ENCODE measurements around the gene CERS3. TPM values are rescaled to one million over a fixed set of nuclear protein-coding genes. Genes with fewer than 3 reads are reported as not detected.

CERS3 gene
- total and polyA plus RNA-seq, 2 of the 4 experiments (the other 2 are of a cell fraction) = not detected

GRCh38 chr15:100464888-100465287 lies 63.9 kb downstream of the CERS3 start:
- DNase-seq = no peak
- H2BK20ac ChIP-seq (ENCODE audit: low read depth, low read length) = no peak overlapping the region
- H4K5ac ChIP-seq (ENCODE audit: low read depth, low read length) = no peak overlapping the region
- no peak for ATAC-seq (ENCODE audit: low read depth)
- CTCF ChIA-PET = no interaction called here
- no peaks in the 10 kb centered on the region for H3K9me1 ChIP-seq (ENCODE audit: insufficient read depth, low read length)
- H3K18ac ChIP-seq (ENCODE audit: low read depth, low read length) = no peak overlapping the region
- H2AK5ac ChIP-seq (ENCODE audit: low read depth, low read length) = no peak overlapping the region
- H3K79me1 ChIP-seq (ENCODE audit: low read depth in 1 of 2, low read length in 2 of 2) = no peaks in the 10 kb centered on the region
- intact Hi-C loops (cut with micrococcal nuclease) = no loop called here
- no peak overlapping the region for H3K14ac ChIP-seq (replicated peaks; ENCODE audit: low read depth, low read length)
- H2BK120ac ChIP-seq (ENCODE audit: low read depth, low read length) = no peak overlapping the region
- no TSS peak for BruUV-seq (replicated peaks)
- TF ChIP-seq NFE2L2 (IDR thresholded peaks at IDR 0.05; ENCODE audit: low read depth, low read length) = no peak
- TF ChIP-seq RAD21 (IDR thresholded peaks at IDR 0.05; ENCODE audit: low read length) = no peak
- no peak for TF ChIP-seq POLR2A (IDR thresholded peaks at IDR 0.05; ENCODE audit: low read depth, low read length)
- TF ChIP-seq MXI1 (IDR thresholded peaks at IDR 0.05; ENCODE audit: borderline replicate concordance, low read depth, low read length) = no peak
- no peak for TF ChIP-seq FOS (IDR thresholded peaks at IDR 0.05; ENCODE audit: low read depth, low read length)
- TF ChIP-seq MAFK (IDR thresholded peaks at IDR 0.05; ENCODE audit: low read depth, low read length) = no peak
- no peak for TF ChIP-seq BHLHE40 (IDR thresholded peaks at IDR 0.05; ENCODE audit: low read depth, low read length)
- TF ChIP-seq ELK1 (IDR thresholded peaks at IDR 0.05; ENCODE audit: borderline replicate concordance, low read depth, low read length) = no peak
- TF ChIP-seq, protein P1, sequence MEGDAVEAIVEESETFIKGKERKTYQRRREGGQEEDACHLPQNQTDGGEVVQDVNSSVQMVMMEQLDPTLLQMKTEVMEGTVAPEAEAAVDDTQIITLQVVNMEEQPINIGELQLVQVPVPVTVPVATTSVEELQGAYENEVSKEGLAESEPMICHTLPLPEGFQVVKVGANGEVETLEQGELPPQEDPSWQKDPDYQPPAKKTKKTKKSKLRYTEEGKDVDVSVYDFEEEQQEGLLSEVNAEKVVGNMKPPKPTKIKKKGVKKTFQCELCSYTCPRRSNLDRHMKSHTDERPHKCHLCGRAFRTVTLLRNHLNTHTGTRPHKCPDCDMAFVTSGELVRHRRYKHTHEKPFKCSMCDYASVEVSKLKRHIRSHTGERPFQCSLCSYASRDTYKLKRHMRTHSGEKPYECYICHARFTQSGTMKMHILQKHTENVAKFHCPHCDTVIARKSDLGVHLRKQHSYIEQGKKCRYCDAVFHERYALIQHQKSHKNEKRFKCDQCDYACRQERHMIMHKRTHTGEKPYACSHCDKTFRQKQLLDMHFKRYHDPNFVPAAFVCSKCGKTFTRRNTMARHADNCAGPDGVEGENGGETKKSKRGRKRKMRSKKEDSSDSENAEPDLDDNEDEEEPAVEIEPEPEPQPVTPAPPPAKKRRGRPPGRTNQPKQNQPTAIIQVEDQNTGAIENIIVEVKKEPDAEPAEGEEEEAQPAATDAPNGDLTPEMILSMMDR (conservative IDR thresholded peaks at IDR 0.05; ENCODE audit: low read depth, low read length) = no peak
- no peak for TF ChIP-seq CEBPB (IDR thresholded peaks at IDR 0.05; ENCODE audit: low read depth, low read length)
- no peak for TF ChIP-seq SMC3 (IDR thresholded peaks at IDR 0.05; ENCODE audit: low read depth, low read length)
- TF ChIP-seq, protein P2, sequence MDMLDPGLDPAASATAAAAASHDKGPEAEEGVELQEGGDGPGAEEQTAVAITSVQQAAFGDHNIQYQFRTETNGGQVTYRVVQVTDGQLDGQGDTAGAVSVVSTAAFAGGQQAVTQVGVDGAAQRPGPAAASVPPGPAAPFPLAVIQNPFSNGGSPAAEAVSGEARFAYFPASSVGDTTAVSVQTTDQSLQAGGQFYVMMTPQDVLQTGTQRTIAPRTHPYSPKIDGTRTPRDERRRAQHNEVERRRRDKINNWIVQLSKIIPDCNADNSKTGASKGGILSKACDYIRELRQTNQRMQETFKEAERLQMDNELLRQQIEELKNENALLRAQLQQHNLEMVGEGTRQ (IDR thresholded peaks at IDR 0.05; ENCODE audit: low read depth, low read length) = no peak
- TF ChIP-seq RFX5 (IDR thresholded peaks at IDR 0.05; ENCODE audit: low read depth, low read length) = no peak
- no peak for TF ChIP-seq MAZ (IDR thresholded peaks at IDR 0.05; ENCODE audit: borderline replicate concordance, low read depth, low read length)
- no peak for TF ChIP-seq RCOR1 (IDR thresholded peaks at IDR 0.05; ENCODE audit: insufficient replicate concordance, low read length)
- no peak for TF ChIP-seq CHD1 (IDR thresholded peaks at IDR 0.05; ENCODE audit: low read depth, low read length)
- no peak overlapping the region for H3K56ac ChIP-seq (ENCODE audit: extremely low read depth, insufficient read depth, low read length)
- no peak overlapping the region for H4K91ac ChIP-seq (ENCODE audit: insufficient read depth, low read depth, low read length)
- no peaks in the 10 kb centered on the region for H4K20me1 ChIP-seq (ENCODE audit: insufficient read depth, low read length)
- no peak overlapping the region for H3K4me2 ChIP-seq (ENCODE audit: low read depth, low read length)
- in situ Hi-C loops (cut with MboI; ENCODE audit: low sequenced_read_pairs) = no loop called here
- no peak overlapping the region for H2BK5ac ChIP-seq (ENCODE audit: low read depth, low read length, poor library complexity, severe bottlenecking)
- H2AK9ac ChIP-seq (replicated peaks; ENCODE audit: low read depth, low read length, poor library complexity) = no peak overlapping the region
- H3K4me3 ChIP-seq (ENCODE audit: insufficient read depth, low read depth, low read length) = no peak overlapping the region
- H3K4ac ChIP-seq (ENCODE audit: low read depth, low read length) = no peak overlapping the region
- no peak overlapping the region for H2BK15ac ChIP-seq (ENCODE audit: low read depth, low read length)
- H3K4me1 ChIP-seq (ENCODE audit: control insufficient read depth, insufficient read depth, low read length) = no peaks in the 10 kb centered on the region
- no peaks in the 10 kb centered on the region for H3K36me3 ChIP-seq (ENCODE audit: control insufficient read depth, insufficient read depth, low read length)
- no peak overlapping the region for H2AFZ ChIP-seq (replicated peaks; ENCODE audit: low read length, poor library complexity)
- H3K23ac ChIP-seq (ENCODE audit: low read depth, low read length) = no peak overlapping the region
- no peak overlapping the region for H3K9ac ChIP-seq (ENCODE audit: low read depth, low read length)
- 20% methylated on average over 1 of the region's 5 CpGs; no CpG with 5 or more reads in 1 of the 2 experiments for WGBS, 2 experiments (ENCODE audit: extremely low coverage in 2 of 2, insufficient read length in 1 of 2)
- H3K27ac ChIP-seq (ENCODE audit: insufficient read depth, low read length) = no peak overlapping the region
- peaks cover 18% of the 10 kb centered on the region for H3K9me3 ChIP-seq (ENCODE audit: control insufficient read depth, insufficient read depth, low read length)
- H3K27me3 ChIP-seq (ENCODE audit: control insufficient read depth, insufficient read depth, low read length) = no peaks in the 10 kb centered on the region
- POLR2A ChIA-PET (ENCODE audit: unreplicated experiment) = no interaction called here
- no peak overlapping the region for H4K8ac ChIP-seq (ENCODE audit: low read depth in 2 of 2, low read length in 2 of 2)
- dilution Hi-C loops (cut with HindIII; ENCODE audit: low sequenced_read_pairs, unreplicated experiment) = no loop called here
